Dedifferentiated amniotic fluid mesenchymal stem cell (primary cell): Measurements from ENCODE around the gene GPR158.
"Not testable (repeated sequence)": the region's sequence is repeated elsewhere in the genome, so short reads cannot be mapped to it uniquely, and the experiment has no call there.

Experiments
- DNase-seq: peaks from one replicate; pipeline ENCODE4 v3.0.0-alpha.2; 2016; ENCODE audit errors: extremely low spot score

The GPR158 gene

GRCh38 chr10:25296324-25296723 lies 121.5 kb downstream of the GPR158 start:
- DNase-seq = no peak

DNA sequence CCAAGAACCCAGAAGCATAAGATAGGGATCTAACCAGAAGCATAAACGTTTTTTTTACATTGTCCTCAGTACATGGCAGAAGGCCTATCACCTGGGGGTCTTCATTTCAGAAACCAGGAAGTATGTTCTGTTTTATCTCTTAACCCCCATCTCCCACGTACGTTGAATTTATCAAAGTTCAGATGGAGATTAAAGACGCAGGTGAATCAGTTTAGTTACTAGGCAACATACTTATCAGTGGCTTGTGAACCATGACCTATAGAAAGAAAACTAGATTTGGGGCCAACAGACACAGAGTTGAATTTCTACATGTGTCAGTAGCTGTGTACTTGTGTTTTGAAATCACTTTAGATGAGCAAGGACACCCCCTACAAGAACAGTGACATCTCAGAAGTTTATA lies 122.7 kb downstream of the GPR158 start:
- no peak for DNase-seq

DNA sequence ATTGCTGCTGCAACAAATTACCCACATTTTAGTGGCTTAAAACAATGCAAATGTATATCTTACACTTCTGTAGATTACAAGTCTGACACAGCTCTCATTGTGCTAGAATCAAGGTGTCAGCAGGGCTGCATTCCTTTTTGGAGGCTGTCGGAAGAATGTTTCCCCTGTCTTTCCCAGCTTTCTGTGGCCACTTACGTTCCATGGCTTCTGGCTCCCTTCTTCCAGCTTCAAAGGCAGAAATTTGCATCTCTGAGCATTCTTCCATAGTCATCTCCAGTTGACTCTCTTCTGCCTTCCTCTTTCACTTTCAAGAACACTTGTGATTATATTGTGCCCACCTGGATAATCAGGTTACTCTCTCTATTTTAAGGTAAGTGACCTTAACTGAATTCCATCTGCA lies 125.3 kb downstream of the GPR158 start:
- DNase-seq = no peak

GRCh38 chr10:25304606-25305005 lies 129.8 kb downstream of the GPR158 start:
- DNase-seq = no peak

GRCh38 chr10:25306386-25306785 lies 131.6 kb downstream of the GPR158 start:
- no peak for DNase-seq

- no peak for DNase-seq
These were observed 133.5 kb downstream of the GPR158 start for GRCh38 chr10:25308278-25308677.

DNA sequence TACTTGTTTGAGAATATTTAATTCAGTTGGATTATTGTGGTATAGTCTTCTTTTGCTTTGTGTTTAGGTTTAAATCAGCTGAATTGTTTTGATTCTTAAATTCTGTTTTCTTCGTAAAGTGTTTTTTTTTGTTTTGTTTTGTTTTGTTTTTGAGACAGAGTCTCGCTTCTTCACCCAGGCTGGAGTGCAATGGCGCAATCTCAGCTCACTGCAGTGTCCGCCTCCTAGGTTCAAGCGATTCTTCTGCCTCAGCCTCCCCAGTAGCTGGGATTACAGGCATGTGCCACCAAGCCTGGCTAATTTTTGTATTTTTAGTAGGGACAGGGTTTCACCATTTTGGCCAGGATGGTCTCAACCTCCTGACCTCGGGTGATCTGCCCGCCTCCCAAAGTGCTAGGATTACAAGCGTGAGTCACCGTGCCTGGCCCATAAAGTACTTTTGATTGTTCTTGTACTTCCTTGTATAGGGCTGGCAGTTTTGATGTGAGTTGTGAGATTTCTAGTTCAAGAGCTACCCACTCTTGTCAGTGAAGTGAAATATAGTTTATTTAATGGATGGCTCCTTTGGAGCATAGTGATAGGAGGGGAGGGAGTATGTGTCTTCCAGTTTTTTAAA lies 142.9 kb downstream of the GPR158 start:
- DNase-seq = not testable (repeated sequence)

DNA sequence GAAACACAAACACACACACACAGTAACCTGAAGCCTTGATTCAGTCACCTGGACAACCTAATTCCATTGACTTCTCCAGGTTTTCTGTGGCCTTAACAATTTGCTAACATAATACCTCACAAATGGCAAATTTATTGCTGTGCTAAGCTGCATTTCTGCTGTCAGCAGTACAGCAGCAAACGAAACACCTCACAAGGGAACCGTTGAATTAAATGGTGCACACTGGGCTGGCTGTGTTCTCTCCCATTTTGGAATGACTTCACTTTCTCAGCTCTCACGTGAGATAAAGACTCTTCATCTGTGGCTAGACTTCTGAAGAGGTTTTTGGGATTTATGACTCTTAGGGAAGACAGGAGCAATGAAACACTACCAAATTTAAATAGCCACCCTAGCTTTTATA lies 152.5 kb downstream of the GPR158 start:
- no peak for DNase-seq

GRCh38 chr10:25328361-25328760 lies 153.6 kb downstream of the GPR158 start:
- DNase-seq = no peak

DNA sequence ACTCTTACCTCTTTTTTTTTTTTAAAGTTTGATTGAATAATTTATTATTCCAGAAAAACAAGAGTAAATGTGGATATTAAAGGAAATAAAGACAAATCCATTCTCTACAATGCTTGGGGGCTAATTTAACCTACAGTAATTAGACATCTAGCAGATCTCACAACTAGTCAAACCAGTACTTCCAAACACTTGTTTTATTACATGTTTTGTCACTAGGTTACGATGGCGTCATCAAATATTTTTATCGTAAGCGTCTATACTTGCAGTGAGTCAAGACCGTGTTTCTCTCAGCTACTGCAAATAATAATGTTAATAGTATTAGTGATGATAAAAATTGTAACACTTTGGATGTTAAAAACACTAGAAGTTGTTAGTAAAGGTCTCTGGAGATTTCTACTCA lies 154.8 kb downstream of the GPR158 start:
- not testable (repeated sequence) for DNase-seq

- DNase-seq = no peak
These were observed 159.6 kb downstream of the GPR158 start for GRCh38 chr10:25334445-25334844.

- DNase-seq = no peak
These were observed 161.5 kb downstream of the GPR158 start for GRCh38 chr10:25336330-25336729.

GRCh38 chr10:25338271-25338670 lies 163.5 kb downstream of the GPR158 start:
- no peak for DNase-seq

- DNase-seq = no peak
These were observed 165.2 kb downstream of the GPR158 start for GRCh38 chr10:25339966-25340365.

GRCh38 chr10:25349520-25349919 lies 174.7 kb downstream of the GPR158 start:
- no peak for DNase-seq

- no peak for DNase-seq
These were observed 181.8 kb downstream of the GPR158 start for GRCh38 chr10:25356609-25357008.

DNA sequence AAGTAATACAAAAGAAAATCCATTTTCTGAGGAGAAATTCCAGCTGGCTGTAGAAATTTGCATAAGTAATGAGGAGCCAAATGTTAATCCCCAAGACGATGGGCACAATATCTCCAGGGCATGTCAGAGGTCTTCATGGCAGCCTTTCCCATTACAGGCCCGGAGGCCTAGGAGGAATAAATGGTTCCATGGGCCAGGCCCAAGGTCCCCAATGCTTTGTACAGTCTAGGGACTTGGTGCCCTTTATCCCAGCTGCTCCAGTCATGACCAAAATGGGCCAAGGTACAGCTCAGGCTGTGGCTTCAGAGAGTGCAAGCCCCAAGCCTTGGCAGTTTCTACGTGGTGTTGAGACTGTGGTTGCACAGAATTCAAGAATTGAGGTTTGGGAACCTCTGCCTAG lies 182.5 kb downstream of the GPR158 start:
- no peak for DNase-seq

DNA sequence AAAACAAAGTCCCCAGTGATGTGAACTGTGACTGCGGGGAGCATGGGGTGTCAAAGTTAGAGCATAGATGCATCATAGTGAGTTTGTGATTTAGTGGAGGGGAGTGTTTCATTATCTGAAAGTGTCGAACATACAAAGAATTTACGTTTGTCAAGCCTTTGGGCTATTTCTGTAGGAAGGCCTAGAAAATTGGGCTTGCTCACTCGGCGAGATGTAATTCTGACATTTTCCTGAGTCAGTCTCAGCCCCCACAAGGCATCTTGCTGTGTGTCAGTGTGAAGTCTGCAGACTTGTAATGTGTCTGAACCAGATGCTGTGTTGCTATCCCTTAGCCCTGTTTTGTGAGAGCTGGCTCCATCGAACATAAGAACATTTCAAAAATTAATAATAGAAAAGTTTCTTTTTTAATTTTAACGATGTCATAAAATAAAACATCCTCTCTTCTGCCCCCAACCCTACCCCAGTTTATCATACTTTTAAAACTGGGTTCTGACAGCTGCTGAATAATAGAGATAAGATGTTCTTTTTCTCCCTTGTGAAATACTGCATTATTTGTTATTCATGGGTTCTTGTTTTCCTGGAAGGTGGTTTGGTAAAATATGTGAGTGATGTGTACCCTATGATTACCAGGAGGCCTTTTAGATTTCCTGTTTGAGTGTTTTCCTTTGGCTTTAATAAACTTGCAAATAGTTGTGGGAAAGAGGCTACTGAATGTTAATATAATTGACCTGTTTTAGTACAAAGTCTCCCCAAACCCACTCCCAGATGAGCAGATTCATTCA lies 207.4 kb downstream of the GPR158 start:
- DNase-seq = no peak

DNA sequence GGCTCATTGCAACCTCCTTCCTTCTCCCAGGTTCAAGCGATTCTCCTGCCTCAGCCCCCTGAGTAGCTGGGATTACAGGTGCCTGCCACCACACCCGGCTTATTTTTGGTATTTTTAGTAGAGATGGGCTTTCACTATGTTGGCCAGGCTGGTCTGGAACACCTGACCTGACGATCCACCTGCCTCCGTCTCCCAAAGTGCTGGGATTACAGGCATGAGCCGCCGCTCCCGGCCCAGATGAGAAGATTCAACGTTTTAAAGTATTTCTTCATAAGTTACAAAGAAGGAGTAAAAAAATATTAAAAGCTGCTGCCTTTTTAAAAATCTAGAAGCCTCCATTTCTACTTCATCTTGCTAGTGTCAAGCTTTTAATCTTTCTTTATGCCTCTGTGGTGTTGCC lies 208.1 kb downstream of the GPR158 start:
- DNase-seq = not testable (repeated sequence)

DNA sequence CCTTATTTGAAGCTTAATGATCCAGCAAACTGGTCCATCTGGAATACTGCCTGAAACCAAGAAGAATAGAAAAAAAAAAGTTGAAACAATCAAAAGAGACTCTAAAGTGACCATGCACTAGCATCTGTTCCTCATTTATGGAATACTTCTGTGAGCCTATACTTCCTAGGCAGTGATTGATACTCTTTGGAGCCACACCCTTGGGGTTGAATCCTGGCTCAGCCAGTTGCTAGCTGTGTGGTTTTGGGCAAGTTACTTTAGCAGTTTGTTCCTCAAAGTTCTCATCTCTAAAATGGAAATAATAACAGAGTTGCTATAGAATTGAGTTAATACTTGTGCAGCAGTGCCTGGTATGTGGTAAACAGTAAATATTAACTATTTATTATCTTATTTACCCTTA lies 208.9 kb downstream of the GPR158 start:
- no peak for DNase-seq

- no peak for DNase-seq
These were observed 209.8 kb downstream of the GPR158 start for GRCh38 chr10:25384618-25385017.

DNA sequence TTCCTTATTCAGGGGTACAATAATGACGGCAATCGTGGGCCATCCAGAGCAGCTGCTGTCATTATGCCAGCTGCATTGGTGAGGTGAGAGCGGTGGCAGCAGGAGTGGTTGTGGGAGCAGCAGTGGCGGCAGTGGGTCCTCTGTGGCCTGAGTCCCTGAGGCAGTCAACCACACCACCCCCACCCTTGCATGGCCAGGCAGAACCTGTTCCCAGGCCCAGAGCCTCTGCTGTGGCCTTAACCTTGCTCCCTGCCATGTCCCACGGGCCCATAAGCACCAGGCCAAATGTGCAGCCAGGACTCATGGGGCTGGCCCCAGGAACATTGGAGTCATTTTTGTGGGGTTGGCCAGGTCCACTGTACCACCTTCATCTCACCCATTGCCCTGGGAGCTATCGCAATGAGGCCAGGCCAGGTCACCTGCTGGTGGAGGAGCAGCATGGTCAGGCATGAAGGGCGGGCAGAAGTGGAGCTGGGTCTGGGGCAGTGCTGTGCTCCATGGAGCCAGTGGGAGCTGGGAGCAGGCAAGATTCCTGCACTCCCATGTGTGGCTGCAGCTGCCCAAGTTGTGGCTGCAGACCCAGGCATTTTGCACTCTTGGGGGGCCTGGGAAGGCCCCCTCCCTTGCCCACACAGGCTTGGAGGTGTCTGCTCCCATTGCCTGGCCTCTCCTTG lies 213.5 kb downstream of the GPR158 start:
- DNase-seq = no peak

- no peak for DNase-seq
These were observed 214.0 kb downstream of the GPR158 start for GRCh38 chr10:25388862-25389206.
